Suppressor macrophage treated with lipopolysaccharide for 4 hours (primary cell): ENCODE data around the gene EXOC3.

Experiments
- DNase-seq: peaks from one replicate; pipeline ENCODE4 v3.0.0-alpha.2; 2020

Gene EXOC3

GRCh38 chr5:440401-441201 lies 2.4 kb upstream of the EXOC3 start:
- DNase-seq: peak; percentile 41

DNA sequence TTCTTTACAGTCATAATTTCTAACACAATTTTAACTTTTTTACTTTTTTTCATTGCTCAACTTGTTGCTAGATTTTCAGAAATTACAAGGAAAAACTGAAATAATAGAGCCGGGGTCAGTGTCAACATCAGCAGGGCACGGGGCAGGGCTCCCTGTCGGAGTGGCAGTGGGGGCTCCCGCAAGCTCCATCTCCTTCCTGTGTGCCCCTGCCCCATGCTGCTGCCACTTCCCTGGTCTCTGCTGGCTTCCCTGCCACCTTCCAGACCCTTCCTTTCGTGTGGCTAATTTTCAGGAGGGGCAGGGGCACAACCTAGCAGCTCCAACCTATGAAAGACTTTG lies 1.0 kb upstream of the EXOC3 start:
- no peak for DNase-seq

DNA sequence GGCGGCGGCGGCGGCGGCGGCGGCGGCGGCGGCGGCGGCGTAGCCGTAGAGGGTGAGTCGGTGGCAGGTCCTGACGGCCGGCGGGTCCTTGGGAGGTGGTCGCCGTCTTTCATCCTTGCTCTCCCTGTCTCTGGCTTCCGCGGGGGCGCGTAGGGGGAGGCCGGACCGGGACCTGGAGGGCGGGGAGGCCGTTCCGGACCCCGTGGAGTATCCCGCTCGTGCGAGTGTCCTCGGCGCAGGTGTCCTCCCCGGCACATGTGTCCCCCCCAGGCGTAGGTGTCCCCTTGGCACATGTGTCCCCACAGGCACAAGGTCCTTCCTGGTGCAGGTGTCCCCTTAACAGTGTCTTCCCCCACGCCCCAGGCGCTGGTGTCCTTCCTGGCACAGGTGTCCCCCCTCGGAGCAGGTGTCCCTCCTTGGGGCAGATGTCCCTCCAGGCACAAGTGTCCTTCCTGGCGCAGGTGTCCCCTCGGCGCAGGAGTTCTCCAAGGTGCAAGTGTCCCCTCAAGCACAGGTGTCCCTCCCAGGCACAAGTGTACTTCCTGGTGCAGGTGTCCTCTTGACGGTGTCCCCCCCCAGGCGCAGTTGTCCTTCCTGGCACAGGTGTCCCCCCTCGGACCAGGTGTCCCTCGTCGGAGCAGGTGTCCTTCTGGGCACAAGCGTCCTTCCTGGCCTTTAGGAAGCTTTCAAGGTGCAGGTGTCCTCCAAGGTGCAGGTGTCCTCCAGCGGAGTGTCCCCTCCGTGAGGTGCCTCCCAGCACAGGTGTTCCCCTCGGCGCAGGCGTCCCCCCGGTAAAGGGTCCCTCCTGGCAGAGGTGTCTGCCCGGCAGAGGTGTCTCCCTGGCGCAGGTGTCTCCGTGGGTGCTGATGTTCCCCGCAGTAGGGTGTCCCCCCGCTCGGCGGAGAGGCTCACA lies 519 bp downstream of the EXOC3 start:
- DNase-seq: no peak

DNA sequence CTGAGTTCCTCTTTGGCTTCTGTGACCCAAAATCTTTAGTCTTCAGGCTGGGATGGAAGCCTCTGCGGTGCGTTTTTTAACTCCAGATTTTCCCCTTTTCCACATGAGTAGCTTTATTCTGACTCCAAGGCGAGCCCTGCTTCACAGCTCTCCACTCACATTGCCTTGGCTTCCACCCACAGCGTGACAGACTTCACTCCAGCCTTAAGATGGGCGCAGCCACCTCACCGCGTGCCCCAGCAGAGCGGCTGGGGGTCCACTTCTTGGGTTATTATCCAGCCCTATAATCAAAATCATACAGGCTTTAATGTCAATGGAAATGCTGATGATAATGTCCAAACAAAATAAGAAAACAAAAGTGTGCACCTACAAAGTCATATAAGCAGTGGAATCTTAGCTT lies 1.2 kb downstream of the EXOC3 start:
- no peak for DNase-seq

GRCh38 chr5:445591-445990 lies 2.6 kb downstream of the EXOC3 start:
- no peak for DNase-seq

DNA sequence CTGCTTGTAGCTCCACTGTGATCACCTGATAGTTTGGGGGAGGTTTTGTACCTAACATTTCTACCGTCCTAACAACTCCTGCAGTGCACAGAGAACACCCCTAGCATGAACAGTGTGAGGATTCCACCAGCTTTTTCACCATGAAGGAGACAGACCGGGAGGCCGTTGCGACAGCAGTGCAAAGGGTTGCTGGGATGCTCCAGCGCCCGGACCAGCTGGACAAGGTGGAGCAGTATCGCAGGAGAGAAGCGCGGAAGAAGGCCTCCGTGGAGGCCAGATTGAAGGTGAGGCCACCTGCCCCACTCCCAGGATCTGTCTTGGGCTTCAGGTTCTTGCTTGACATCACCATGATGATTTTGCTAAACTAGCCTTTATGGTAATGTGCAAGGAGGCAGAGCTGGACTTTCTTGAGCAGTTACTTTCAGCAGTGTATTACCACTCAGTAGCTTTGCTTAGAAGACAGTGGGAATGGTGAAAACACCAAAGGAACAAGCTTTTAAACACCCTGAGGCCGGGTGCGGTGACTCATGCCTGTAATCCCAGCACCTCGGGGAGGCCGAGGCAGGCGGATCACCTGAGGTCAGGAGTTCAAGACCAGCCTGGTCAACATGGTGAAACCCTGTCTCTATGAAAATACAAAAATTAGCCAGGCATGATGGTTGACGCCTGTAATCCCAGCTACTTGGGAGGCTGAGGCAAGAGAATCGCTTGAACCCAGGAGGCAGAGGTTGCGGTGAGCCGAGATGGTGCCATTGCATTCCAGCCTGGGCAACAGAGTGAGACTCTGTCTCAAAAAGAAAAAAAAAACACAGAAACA lies 3.3 kb downstream of the EXOC3 start:
- no peak for DNase-seq

DNA sequence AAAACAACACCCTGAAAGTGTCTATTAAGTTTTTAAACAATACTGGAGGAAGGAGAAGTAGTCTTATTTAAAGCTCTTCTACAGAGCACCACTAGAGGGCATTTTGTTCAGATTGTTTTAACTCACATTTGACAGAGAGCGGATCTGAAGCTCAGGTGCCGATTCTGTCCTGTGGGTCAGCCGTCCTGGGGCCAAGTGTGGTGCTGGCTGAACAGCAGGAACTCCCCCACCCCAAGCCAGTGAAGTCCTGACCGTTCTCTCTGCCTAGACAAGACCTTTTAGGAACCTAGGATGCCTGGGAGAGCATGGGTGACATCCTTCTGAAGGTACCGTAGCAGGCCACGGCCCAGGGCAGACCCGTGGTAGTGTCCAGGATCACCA lies 3.9 kb downstream of the EXOC3 start:
- peak; percentile 64 for DNase-seq

DNA sequence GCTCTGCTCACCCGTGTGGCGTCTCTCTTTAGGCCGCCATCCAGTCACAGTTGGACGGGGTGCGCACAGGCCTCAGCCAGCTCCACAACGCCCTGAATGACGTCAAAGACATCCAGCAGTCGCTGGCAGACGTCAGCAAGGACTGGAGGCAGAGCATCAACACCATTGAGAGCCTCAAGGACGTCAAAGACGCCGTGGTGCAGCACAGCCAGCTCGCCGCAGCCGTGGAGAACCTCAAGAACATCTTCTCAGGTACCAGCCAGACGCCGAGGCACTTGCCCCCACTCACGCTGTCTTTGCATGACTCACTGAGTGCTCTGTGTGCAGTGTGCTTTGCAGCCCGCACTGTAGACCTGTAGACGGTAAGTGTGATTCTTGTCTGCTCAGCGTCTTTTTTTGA lies 4.5 kb downstream of the EXOC3 start:
- DNase-seq: no peak

- DNase-seq: peak; percentile 85
These were observed 5.2 kb downstream of the EXOC3 start for GRCh38 chr5:448061-448765.

DNA sequence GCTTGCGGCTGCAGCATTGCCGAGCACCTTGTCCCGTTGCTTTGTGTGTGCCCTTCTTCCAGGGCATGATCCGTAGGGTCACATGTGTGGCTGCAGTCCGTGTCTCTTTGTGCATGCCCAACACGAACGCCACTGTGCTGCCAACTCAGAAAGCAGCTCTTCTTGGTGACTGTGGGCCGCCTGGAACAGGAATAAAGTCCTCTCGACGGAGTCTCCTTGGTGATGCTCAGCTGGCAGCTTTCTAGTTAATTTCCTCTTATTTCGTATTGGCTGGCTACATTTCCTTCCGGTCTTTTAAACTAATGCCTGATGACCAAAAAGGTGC lies 5.8 kb downstream of the EXOC3 start:
- no peak for DNase-seq

DNA sequence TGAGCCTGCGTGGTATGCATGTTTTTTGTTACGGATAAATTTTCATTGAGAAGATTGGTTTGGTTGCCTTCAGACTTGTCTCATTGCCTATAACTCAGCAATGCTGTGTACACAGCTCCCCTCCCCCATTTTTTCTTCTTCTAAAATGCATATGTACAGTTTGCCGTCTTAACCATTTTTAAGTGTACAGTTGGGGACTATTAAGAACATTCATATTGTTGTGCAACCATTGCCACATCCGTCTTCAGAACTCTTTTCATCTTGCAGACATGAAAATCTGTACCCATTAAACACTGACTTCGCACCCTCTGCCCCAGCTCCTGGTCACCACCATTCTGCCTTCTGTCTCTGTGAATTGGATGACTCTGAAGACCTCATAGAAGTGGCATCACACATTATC lies 6.2 kb downstream of the EXOC3 start:
- DNase-seq: no peak

- no peak for DNase-seq
These were observed 8.8 kb downstream of the EXOC3 start for GRCh38 chr5:451587-452458.

GRCh38 chr5:452978-453710 lies 10.2 kb downstream of the EXOC3 start:
- no peak for DNase-seq

GRCh38 chr5:453725-454481 lies 10.9 kb downstream of the EXOC3 start:
- no peak for DNase-seq

GRCh38 chr5:454936-455335 lies 12.0 kb downstream of the EXOC3 start:
- DNase-seq: no peak

DNA sequence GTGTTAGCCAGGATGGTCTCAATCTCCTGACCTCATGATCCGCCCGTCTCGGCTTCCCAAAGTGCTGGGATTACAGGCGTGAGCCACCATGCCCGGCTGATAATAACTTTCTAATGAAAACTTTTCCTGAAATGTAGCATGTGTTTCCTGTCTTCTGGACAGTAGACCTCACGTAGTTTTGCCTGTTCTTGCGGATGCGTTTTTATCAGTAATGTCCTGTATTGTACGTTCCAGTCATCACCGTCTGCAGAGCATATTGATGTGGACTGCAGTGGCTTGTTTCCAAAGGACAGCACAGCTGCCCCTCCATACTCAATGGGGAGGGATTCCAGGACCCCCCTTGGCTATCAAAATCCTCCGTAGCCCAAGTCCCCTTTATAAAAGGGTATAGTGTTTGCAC lies 12.8 kb downstream of the EXOC3 start:
- DNase-seq: no peak

- DNase-seq: no peak
These were observed 13.6 kb downstream of the EXOC3 start for GRCh38 chr5:456351-457194.

GRCh38 chr5:457195-457961 lies 14.4 kb downstream of the EXOC3 start:
- no peak for DNase-seq
